ENCODE results near the gene USPL1. TPM values are rescaled to one million over a fixed set of nuclear protein-coding genes. Genes with fewer than 3 reads are reported as not detected.
A peak's percentile ranks its signal among the peaks of the same experiment; 100 is the strongest.
"Not testable (repeated sequence)": the region's sequence is repeated elsewhere in the genome, so short reads cannot be mapped to it uniquely, and the experiment has no call there.

USPL1 gene
- total RNA-seq, 1 donor from 2014 or later, result 14.0 TPM

DNA sequence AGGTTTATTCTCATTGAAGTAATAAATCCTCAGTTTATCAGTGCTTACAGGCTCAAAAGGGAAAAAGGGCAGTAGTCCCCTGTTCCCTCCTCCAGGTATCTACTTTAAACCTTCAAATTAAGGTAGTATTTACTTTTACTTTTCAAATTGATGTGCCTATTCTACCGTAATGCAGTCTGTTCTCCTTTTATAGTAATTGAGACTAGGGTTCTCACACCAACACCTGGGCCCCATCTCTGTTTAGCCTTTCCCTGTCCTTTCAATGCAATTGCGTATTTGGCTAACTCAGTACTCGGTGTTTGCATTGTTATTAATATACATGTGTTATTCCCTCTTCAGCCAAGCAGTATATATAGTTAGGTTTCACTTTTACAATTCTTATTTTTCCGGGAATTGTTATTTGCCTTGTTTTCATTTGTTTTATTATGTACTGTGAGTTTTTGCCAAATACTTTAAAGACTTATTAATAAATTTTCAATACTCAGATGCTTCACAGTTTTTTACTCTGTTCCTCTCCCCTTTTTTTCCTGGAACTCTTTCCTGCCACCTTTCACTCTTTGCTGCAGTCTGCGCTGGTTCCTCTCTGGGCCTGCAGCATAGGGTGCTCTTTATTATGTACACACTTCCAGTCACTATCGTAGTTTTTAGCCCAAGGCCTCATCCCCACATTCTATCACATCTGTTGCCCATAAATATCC is 30.3 kb downstream of the USPL1 start:
- Mint-ChIP-seq H3K4me1 (ENCODE audit: low read depth) (peaks cover 18% of the 10 kb centered on the region), H3K9me3 (no peaks in the 10 kb centered on the region), H3K4me3 (ENCODE audit: low read depth) (no peak overlapping the region), H3K27me3 (ENCODE audit: low read depth) (no peaks in the 10 kb centered on the region), H3K36me3 (ENCODE audit: low read depth) (peaks cover 70% of the 10 kb centered on the region), H3K27ac (no peak overlapping the region)
- intact Hi-C loops (cut with micrococcal nuclease), result no loop called here
- DNase-seq (ENCODE audit: low spot score), result no peak

DNA sequence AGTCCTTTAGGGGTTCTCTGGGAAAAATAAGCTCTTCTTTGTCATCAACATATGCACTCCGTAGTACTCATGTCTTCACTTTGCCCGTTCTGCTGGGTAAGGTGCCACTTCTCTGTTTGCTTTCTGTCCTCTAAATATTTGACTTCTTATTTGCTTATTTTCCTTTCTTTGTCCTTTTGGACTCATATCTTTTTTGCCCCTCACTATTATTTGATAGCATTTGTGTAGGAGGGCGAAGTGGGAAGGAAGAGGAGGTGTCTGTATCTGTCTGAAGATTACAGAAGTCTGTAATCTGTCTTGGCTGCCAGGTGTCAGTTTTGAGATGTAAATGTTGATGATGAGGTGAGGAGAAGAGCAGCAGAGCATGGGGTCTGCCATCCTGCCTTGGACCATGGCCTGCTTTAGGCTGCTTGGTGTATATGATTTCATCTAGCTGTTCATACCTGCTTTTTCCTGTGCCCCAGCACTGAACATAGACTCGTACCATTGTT is 30.8 kb downstream of the USPL1 start:
- Mint-ChIP-seq H3K27me3 (ENCODE audit: low read depth) (no peaks in the 10 kb centered on the region), H3K4me1 (ENCODE audit: low read depth) (peaks cover 23% of the 10 kb centered on the region), H3K9me3 (no peaks in the 10 kb centered on the region), H3K27ac (no peak overlapping the region), H3K36me3 (ENCODE audit: low read depth) (peaks cover 69% of the 10 kb centered on the region), H3K4me3 (ENCODE audit: low read depth) (no peak overlapping the region)
- intact Hi-C loops (cut with micrococcal nuclease), result no loop called here
- no peak for DNase-seq (ENCODE audit: low spot score)

DNA sequence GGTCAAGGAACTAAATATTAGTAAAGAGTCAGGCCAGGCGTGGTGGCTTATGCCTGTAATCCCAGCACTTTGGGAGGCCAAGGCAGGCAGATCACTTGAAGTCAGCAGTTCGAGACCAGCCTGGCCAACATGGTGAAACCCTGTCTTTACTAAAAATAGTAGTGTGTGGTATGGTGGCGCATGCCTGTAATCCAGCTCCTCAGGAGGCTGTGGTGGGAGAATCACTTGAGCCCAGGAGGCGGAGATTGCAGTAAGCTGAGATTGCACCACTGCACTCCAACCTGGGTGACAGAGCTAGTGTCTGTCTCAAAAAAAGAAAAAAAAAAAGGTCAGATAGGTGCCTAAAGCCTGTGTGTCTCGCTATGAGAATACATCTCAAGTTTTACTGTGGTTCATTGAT is 33.9 kb downstream of the USPL1 start:
- not testable (repeated sequence) for H3K4me3 Mint-ChIP-seq (ENCODE audit: low read depth); H3K9me3 Mint-ChIP-seq; H3K27ac Mint-ChIP-seq; H3K27me3 Mint-ChIP-seq (ENCODE audit: low read depth); DNase-seq (ENCODE audit: low spot score)
- intact Hi-C loops (cut with micrococcal nuclease), result loop anchor here (2.0 kb wide), 1 partner anchor 25 kb away; no protein-coding TSS in a partner anchor
- Mint-ChIP-seq H3K4me1 (ENCODE audit: low read depth) (peaks cover 39% of the 10 kb centered on the region), H3K36me3 (ENCODE audit: low read depth) (peaks cover 81% of the 10 kb centered on the region)

DNA sequence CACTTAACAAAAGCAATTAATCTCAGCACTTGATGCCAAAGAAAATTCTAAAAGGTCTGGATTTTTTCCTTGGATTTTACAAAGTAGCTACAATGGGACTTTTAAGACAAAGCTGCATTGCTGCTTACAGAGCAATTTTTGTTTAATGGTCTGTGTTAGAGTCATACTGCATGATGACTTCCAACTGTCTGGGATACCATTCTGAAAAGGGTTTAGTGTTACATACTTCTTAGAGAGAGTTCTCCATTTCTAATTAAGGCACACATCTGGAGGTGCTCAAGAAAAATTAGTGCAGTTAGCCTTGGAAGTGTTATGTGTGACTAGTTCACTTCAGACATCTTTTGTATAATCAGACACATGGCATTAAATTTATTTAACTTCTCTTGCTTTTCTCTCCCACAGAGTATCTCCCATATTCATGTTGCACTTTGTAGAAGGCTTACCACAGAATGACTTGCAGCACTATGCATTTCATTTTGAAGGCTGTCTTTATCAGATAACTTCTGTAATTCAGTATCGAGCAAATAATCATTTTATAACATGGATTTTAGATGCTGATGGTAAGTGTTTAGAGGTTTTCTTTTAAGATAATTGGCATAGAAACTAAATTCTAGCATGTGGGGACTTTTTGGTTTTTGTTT is 35.1 kb downstream of the USPL1 start:
- Mint-ChIP-seq H3K27ac (no peak overlapping the region), H3K9me3 (no peaks in the 10 kb centered on the region), H3K36me3 (ENCODE audit: low read depth) (peaks cover 86% of the 10 kb centered on the region), H3K27me3 (ENCODE audit: low read depth) (no peaks in the 10 kb centered on the region), H3K4me3 (ENCODE audit: low read depth) (no peak overlapping the region), H3K4me1 (ENCODE audit: low read depth) (peaks cover 37% of the 10 kb centered on the region)
- intact Hi-C loops (cut with micrococcal nuclease), result loop anchor here (2.0 kb wide), 1 partner anchor 26 kb away; no protein-coding TSS in a partner anchor
- DNase-seq (ENCODE audit: low spot score), result no peak

DNA sequence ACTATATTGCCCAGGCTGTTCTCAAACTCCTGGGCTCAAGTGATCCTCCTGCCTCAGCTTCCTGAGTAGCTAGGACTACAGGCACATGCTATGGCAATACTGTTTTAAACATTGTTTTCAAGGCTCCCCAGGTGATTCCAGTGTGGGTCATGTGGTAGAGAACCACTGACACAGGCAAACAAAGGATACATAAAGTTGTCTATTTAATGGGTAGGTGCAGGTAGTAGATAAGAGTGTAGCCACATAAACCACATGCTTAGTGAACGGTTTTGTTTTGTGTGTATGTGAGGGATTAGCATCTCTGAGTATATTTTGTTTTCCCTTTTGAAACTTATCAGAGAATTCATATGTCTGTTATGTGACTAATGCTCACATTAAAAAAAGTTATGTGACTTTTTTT is 36.7 kb downstream of the USPL1 start:
- Mint-ChIP-seq H3K4me1 (ENCODE audit: low read depth) (peaks cover 36% of the 10 kb centered on the region), H3K9me3 (no peaks in the 10 kb centered on the region), H3K4me3 (ENCODE audit: low read depth) (peak overlapping the region; percentile 59), H3K27me3 (ENCODE audit: low read depth) (no peaks in the 10 kb centered on the region), H3K27ac (peak overlapping the region; percentile 76), H3K36me3 (ENCODE audit: low read depth) (peaks cover 88% of the 10 kb centered on the region)
- intact Hi-C loops (cut with micrococcal nuclease), result loop anchor here (1.0 to 2.0 kb wide), 5 partner anchors 20 to 148 kb away; partner anchors contain the start of gene USPL1
- peak; percentile 56 for DNase-seq (ENCODE audit: low spot score)

DNA sequence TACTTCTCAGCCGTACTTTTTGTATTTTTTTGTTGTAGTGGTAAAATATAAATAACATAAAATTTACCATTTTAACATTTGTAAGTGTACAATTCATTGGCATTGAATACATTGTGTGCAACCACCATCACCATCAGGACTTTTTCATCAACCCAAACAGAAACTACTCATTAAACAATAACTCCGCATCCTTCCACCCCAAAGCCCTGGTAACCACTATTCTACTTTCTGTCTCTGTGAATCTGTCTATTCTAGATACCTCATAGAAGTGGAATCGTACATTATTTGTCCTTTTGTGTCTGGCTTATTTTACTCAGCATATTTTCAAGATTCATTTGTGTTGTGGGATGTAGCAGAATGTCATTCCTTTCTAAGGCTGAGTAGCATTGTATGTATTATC is 38.5 kb downstream of the USPL1 start:
- peaks cover 77% of the 10 kb centered on the region for H3K36me3 Mint-ChIP-seq (ENCODE audit: low read depth)

DNA sequence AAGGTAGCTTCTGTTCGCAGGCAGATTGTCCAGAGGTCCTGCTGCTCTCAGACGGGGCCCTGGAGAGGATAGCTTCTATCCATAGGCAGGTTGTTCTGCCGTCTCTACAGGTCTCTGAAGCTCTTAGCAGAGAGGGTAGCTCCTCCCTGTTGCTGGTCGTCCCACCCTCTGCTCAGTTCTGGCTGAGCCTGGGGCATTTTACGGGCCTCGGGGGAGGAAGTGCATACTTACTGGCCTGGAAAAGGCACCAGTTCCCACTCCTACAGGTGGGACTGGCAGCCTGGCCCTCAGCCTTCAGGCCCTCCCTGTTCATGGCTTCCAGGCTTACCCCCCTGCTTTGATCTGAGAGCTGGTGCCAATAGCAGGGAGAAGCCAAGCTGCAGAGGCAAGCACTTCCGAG is 42.3 kb downstream of the USPL1 start:
- H3K4me3 Mint-ChIP-seq (ENCODE audit: low read depth), result no peak overlapping the region
- H3K4me1 Mint-ChIP-seq (ENCODE audit: low read depth), result peaks cover 22% of the 10 kb centered on the region
- H3K27ac Mint-ChIP-seq, result no peak overlapping the region
- H3K9me3 Mint-ChIP-seq, result no peaks in the 10 kb centered on the region
- no peak for DNase-seq (ENCODE audit: low spot score)
- intact Hi-C loops (cut with micrococcal nuclease), result no loop called here
- no peaks in the 10 kb centered on the region for H3K27me3 Mint-ChIP-seq (ENCODE audit: low read depth)
- H3K36me3 Mint-ChIP-seq (ENCODE audit: low read depth), result peaks cover 44% of the 10 kb centered on the region

More for the DNA sequence above, 38.5 kb downstream of the USPL1 start:
- no peak overlapping the region for H3K27ac Mint-ChIP-seq
- H3K4me1 Mint-ChIP-seq (ENCODE audit: low read depth), result peaks cover 36% of the 10 kb centered on the region
- DNase-seq (ENCODE audit: low spot score), result no peak
- H3K27me3 Mint-ChIP-seq (ENCODE audit: low read depth), result no peaks in the 10 kb centered on the region
- intact Hi-C loops (cut with micrococcal nuclease), result no loop called here
- H3K9me3 Mint-ChIP-seq, result no peaks in the 10 kb centered on the region
- H3K4me3 Mint-ChIP-seq (ENCODE audit: low read depth), result no peak overlapping the region

DNA sequence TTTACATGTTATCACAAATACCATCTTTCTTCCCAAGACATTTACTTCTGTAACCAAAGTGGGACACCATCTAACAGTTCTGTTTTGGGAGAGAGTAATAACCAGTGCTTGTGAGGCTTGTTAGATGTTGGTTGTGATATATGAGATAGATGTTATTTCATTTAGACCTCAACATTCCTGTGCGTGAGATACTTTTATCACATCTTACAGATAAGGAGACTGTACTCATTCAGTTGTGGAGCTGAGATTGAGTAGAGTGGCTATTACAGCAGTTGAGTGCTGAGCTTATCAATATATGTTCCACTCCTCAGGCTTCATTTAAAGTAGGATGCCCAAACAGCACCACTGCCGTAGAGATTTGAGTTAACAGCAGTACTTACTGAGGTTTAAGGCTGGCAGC is 43.1 kb downstream of the USPL1 start:
- H3K4me3 Mint-ChIP-seq (ENCODE audit: low read depth), result no peak overlapping the region
- H3K27me3 Mint-ChIP-seq (ENCODE audit: low read depth), result no peaks in the 10 kb centered on the region
- peaks cover 18% of the 10 kb centered on the region for H3K4me1 Mint-ChIP-seq (ENCODE audit: low read depth)
- no peak for DNase-seq (ENCODE audit: low spot score)
- intact Hi-C loops (cut with micrococcal nuclease), result no loop called here
- H3K9me3 Mint-ChIP-seq, result no peaks in the 10 kb centered on the region
- no peak overlapping the region for H3K27ac Mint-ChIP-seq
- H3K36me3 Mint-ChIP-seq (ENCODE audit: low read depth), result peaks cover 38% of the 10 kb centered on the region

DNA sequence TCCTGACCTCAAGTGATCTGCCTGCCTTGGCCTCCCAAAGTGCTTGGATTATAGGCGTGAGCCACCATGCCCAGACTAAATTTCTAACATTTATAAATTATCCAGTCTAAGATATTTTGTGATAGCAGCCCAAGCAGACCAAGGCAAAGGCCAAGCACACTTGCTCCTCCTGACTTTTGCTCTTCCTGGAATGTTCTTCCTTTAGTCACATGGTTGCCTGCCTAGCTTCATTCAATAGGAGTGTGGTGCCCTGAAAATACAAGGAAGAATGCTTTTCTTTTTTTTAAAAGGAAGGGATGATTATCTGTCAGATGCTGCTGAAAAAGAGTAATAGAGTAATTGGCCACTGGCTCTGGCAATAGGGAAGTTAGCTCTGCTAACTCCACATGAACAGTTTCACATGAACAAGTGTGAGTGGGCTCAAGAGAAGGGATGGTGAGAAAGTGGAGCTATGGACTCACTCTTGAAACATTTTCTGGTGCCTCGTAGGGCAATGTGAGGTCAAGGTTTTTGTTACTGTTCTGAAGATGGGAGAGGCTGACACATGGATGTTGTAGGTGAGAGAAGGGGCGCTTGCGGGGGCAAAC is 47.1 kb downstream of the USPL1 start:
- H3K4me1 Mint-ChIP-seq (ENCODE audit: low read depth), result peaks cover 5% of the 10 kb centered on the region
- no peak overlapping the region for H3K4me3 Mint-ChIP-seq (ENCODE audit: low read depth)
- intact Hi-C loops (cut with micrococcal nuclease), result no loop called here
- peaks cover 1% of the 10 kb centered on the region for H3K36me3 Mint-ChIP-seq (ENCODE audit: low read depth)
- no peak for DNase-seq (ENCODE audit: low spot score)
- no peaks in the 10 kb centered on the region for H3K27me3 Mint-ChIP-seq (ENCODE audit: low read depth)
- H3K27ac Mint-ChIP-seq, result no peak overlapping the region
- no peaks in the 10 kb centered on the region for H3K9me3 Mint-ChIP-seq

DNA sequence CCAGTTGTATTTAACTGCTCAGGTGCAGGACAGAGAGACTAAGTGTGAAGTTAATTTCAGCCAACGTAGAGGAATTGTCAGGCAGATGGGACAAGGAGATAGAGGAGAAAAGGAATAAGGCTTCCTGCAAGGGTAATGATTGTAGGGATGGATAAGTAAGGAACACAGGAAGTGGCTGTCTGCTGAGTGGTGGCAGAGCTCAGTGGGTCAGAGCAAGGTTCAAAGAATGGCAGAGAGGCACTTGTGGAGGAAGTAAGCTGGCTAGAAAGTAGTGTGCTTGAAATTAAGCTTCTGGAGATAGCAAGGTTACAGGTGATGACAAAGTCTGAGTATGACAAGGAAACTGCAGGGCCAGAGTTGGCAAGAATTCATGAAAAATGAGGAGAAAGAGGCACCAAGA is 47.9 kb downstream of the USPL1 start:
- no peaks in the 10 kb centered on the region for H3K36me3 Mint-ChIP-seq (ENCODE audit: low read depth)
- no peak overlapping the region for H3K4me3 Mint-ChIP-seq (ENCODE audit: low read depth)
- H3K9me3 Mint-ChIP-seq, result no peaks in the 10 kb centered on the region
- DNase-seq (ENCODE audit: low spot score), result no peak
- H3K27ac Mint-ChIP-seq, result no peak overlapping the region
- intact Hi-C loops (cut with micrococcal nuclease), result no loop called here
- H3K4me1 Mint-ChIP-seq (ENCODE audit: low read depth), result peaks cover 5% of the 10 kb centered on the region
- H3K27me3 Mint-ChIP-seq (ENCODE audit: low read depth), result no peaks in the 10 kb centered on the region

DNA sequence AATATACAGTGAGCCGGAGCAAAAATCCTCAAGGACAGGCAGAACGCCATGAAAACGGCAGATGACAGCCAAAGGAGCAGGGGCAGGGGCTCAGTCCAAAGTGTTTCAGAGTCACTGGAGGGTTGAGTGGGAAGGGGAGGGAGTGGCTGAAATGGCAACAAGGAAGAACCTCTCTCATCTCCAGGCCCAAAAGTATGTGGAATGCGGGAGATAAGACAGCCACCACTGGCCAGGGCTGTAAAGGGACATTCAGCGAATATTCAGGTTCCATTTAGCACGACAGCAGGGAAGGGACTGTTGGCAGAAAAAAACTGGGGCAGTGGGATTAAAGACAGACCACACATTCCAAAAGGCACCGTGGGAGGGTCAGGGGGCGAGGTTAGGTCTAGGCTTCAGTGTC is 48.4 kb downstream of the USPL1 start:
- Mint-ChIP-seq H3K9me3 (no peaks in the 10 kb centered on the region), H3K4me1 (ENCODE audit: low read depth) (peaks cover 5% of the 10 kb centered on the region), H3K4me3 (ENCODE audit: low read depth) (no peak overlapping the region), H3K27ac (no peak overlapping the region), H3K36me3 (ENCODE audit: low read depth) (no peaks in the 10 kb centered on the region), H3K27me3 (ENCODE audit: low read depth) (peaks cover 3% of the 10 kb centered on the region)
- intact Hi-C loops (cut with micrococcal nuclease), result no loop called here
- DNase-seq (ENCODE audit: low spot score), result no peak

DNA sequence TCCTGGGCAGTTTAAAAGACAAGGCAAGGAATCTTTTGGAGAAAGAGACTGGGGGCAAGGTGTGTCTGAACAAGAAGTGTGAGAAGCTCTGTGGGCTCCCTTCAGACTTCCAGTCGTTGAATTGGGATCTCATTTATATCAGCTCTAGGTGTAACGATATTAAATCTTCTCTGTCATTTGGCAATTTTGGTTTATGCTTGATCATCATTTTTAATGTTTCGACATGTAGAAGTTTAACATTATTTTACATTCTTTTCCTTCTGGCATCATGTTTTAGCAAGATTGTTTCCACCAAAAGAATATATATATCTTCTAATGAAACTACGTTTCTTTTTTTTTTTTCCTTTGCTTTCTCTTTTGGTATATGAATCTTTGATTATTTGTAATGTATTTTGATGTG is 49.3 kb downstream of the USPL1 start:
- Mint-ChIP-seq H3K36me3 (ENCODE audit: low read depth) (no peaks in the 10 kb centered on the region), H3K27me3 (ENCODE audit: low read depth) (peaks cover 3% of the 10 kb centered on the region), H3K9me3 (no peaks in the 10 kb centered on the region), H3K27ac (no peak overlapping the region), H3K4me3 (ENCODE audit: low read depth) (no peak overlapping the region), H3K4me1 (ENCODE audit: low read depth) (peaks cover 7% of the 10 kb centered on the region)
- intact Hi-C loops (cut with micrococcal nuclease), result no loop called here
- DNase-seq (ENCODE audit: low spot score), result no peak

DNA sequence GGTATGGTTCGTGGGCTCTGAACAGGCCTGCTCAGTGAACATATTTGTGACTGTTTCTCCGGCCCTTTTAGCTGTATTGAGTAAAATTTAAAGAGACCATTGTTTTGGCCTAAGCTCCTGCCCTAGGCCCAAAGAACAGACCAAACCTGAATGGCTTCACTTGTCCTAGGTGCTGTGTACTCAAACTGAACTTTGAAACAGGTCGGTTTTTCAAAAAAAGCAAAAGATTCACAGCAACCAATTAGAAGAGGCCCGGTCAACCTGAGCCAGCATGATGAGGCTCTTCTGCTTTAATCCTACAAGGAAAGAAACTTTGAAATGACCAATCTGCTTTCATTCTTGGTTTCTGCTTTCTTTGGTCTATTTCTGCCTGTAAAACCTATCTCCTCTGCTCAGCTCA is 50.6 kb downstream of the USPL1 start:
- Mint-ChIP-seq H3K4me1 (ENCODE audit: low read depth) (peaks cover 4% of the 10 kb centered on the region), H3K27ac (no peak overlapping the region), H3K9me3 (no peaks in the 10 kb centered on the region), H3K4me3 (ENCODE audit: low read depth) (no peak overlapping the region), H3K36me3 (ENCODE audit: low read depth) (no peaks in the 10 kb centered on the region), H3K27me3 (ENCODE audit: low read depth) (peaks cover 3% of the 10 kb centered on the region)
- DNase-seq (ENCODE audit: low spot score), result no peak
- intact Hi-C loops (cut with micrococcal nuclease), result no loop called here
